Liver (tissue), 9 donors: ENCODE results near the gene MEGF11. TPM values are rescaled to one million over a fixed set of nuclear protein-coding genes. Genes with fewer than 3 reads are reported as not detected.

Experiments used
- DNase-seq: peaks from one replicate; pipeline ENCODE4 v3.0.0-alpha.2; 2017; ENCODE audit warnings: low spot score
- H3K27ac ChIP-seq, 2 donors: one replicate each; pipeline ENCODE4 v1.7.0; 2013; ENCODE audit warnings: inconsistent platforms in 2 of 2, low read length in 2 of 2, control low read depth in 1 of 2, low read depth in 1 of 2, mild to moderate bottlenecking in 1 of 2
- H3K27me3 ChIP-seq, 4 donors: one replicate each; pipeline versions ENCODE4 v1.6.1 to v1.7.0; 2013; ENCODE audit warnings: low read length in 3 of 4, inconsistent platforms in 1 of 4, mild to moderate bottlenecking in 1 of 4, moderate library complexity in 1 of 4; ENCODE audit not compliant: control insufficient read depth in 4 of 4, insufficient read depth in 4 of 4
- H3K36me3 ChIP-seq, 4 donors: one replicate each; pipeline versions ENCODE4 v1.6.1 to v1.7.0; 2013; ENCODE audit warnings: low read length in 3 of 4, mild to moderate bottlenecking in 3 of 4, low read depth in 1 of 4, moderate library complexity in 1 of 4; ENCODE audit not compliant: control insufficient read depth in 4 of 4, insufficient read depth in 3 of 4
- H3K4me1 ChIP-seq, 4 donors: one replicate each; pipeline versions ENCODE4 v1.6.1 to v1.7.0; 2013; ENCODE audit warnings: low read length in 3 of 4, mild to moderate bottlenecking in 3 of 4, moderate library complexity in 1 of 4; ENCODE audit not compliant: control insufficient read depth in 4 of 4, insufficient read depth in 4 of 4
- H3K4me3 ChIP-seq, 3 donors: one replicate each; pipeline versions ENCODE4 v1.6.1 to v1.7.0; 2013; ENCODE audit warnings: low read length in 3 of 3, control low read depth in 1 of 3, low read depth in 1 of 3, mild to moderate bottlenecking in 1 of 3
- H3K9ac ChIP-seq, 2 donors: one replicate each; pipeline ENCODE4 v1.7.0; 2013; ENCODE audit warnings: low read length in 2 of 2, mild to moderate bottlenecking in 2 of 2, moderate library complexity in 2 of 2, control low read depth in 1 of 2, low read depth in 1 of 2
- H3K9me3 ChIP-seq, 4 donors: one replicate each; pipeline versions ENCODE4 v1.6.1 to v1.7.0; 2013; ENCODE audit warnings: low read length in 3 of 4; ENCODE audit not compliant: control insufficient read depth in 4 of 4
- ATF3 ChIP-seq: IDR thresholded peaks from 2 replicates; pipeline ENCODE4 v1.6.1; 2016; ENCODE audit warnings: antibody characterized with exemption
- CTCF ChIP-seq: fragments of 150-350 bp; IDR thresholded peaks from 2 replicates; pipeline ENCODE4 v1.5.1; 2017; ENCODE audit warnings: improper control_type of control experiment, low read depth, low read length; ENCODE audit not compliant: missing input control
- EGR1 ChIP-seq, 2 donors: IDR thresholded peaks; 2 replicates each; pipeline ENCODE4 v1.6.1; 2016 to 2018; ENCODE audit warnings: antibody characterized with exemption in 2 of 2, low read depth in 2 of 2
- FOXA2 ChIP-seq: IDR thresholded peaks from 2 replicates; pipeline ENCODE4 v1.6.1; 2016; ENCODE audit warnings: antibody characterized with exemption
- HNF4A ChIP-seq, 2 donors: conservative IDR thresholded peaks; 2 replicates each; pipeline ENCODE4 v1.6.1; 2016; ENCODE audit warnings: antibody characterized with exemption in 2 of 2, mild to moderate bottlenecking in 2 of 2
- JUND ChIP-seq, 2 donors: IDR thresholded peaks; 2 replicates each; pipeline ENCODE4 v1.6.1; 2016; ENCODE audit warnings: antibody characterized with exemption in 2 of 2
- MAX ChIP-seq: IDR thresholded peaks from 2 replicates; pipeline ENCODE4 v1.6.1; 2016; ENCODE audit warnings: antibody characterized with exemption
- NR2F2 ChIP-seq: IDR thresholded peaks from 2 replicates; pipeline ENCODE4 v1.6.1; 2016; ENCODE audit warnings: antibody characterized with exemption
- RAD21 ChIP-seq, 2 donors: IDR thresholded peaks; 2 replicates each; pipeline ENCODE4 v1.6.1; 2016; ENCODE audit warnings: antibody characterized with exemption in 2 of 2, mild to moderate bottlenecking in 2 of 2
- RXRA ChIP-seq, 2 donors: IDR thresholded peaks; 2 replicates each; pipeline ENCODE4 v1.6.1; 2017 to 2018; ENCODE audit warnings: antibody characterized with exemption in 2 of 2, mild to moderate bottlenecking in 1 of 2
- SP1 ChIP-seq: IDR thresholded peaks from 2 replicates; pipeline ENCODE4 v1.6.1; 2018; ENCODE audit warnings: antibody characterized with exemption, mild to moderate bottlenecking
- ZBTB33 ChIP-seq: IDR thresholded peaks from 2 replicates; pipeline ENCODE4 v1.6.1; 2016; ENCODE audit warnings: antibody characterized with exemption
- WGBS: extraction: QIAGEN DNeasy Blood & Tissue Kit; methylation state at CpG from one replicate; pipeline ENCODE4 v1.1.7; 2013; 5-methylcytosine and 5-hydroxymethylcytosine counted together
- polyA plus RNA-seq, 2 donors: library from polyadenylated mRNA; stranded (reverse) in 1 of 2; unstranded in 1 of 2; fragments of 200-250 nt in 1 of 2; fragments of >200 nt in 1 of 2; fragmentation: Nextera tagmentation in 1 of 2; extraction: Ambion mirVana in 1 of 2; gene quantifications; one replicate each; pipeline versions ENCODE4 v1.2.1 to v1.2.3, GENCODE V29; 2013 to 2015
- total RNA-seq, 2 donors: library from RNA; depleted of rRNA; stranded (reverse); fragments of >200 nt; gene quantifications; one replicate each; pipeline ENCODE4 v1.2.3, GENCODE V29; 2014
- donor health status: healthy.
- donor health status: healthy.
- donor health status: healthy.
- donor health status: healthy.
- donor health status: healthy.

MEGF11 gene
- total and polyA plus RNA-seq, 4 donors, result under 0.01 to 0.51 (median 0.03) TPM; not detected in 1

GRCh38 chr15:66103293-66103590, 150.3 kb downstream of the MEGF11 start:
- H3K4me3 ChIP-seq, result no peak overlapping the region
- no peaks in the 10 kb centered on the region for H3K36me3 ChIP-seq
- no peaks in the 10 kb centered on the region for H3K9me3 ChIP-seq
- no peak overlapping the region for H3K9ac ChIP-seq
- no peak overlapping the region for H3K27ac ChIP-seq
- DNase-seq, result no peak
- H3K27me3 ChIP-seq, result no peaks in the 10 kb centered on the region
- WGBS, result 96% methylated on average over 3 of the region's 3 CpGs
- no peak for TF ChIP-seq FOXA2
- no peak for TF ChIP-seq ATF3
- no peak for TF ChIP-seq CTCF
- H3K4me1 ChIP-seq, result no peaks in the 10 kb centered on the region

GRCh38 chr15:66102563-66103292, 150.8 kb downstream of the MEGF11 start:
- Histone ChIP-seq H3K9me3 (no peaks in the 10 kb centered on the region), H3K27me3 (no peaks in the 10 kb centered on the region), H3K36me3 (no peaks in the 10 kb centered on the region), H3K9ac (no peak overlapping the region), H3K4me1 (no peaks in the 10 kb centered on the region), H3K4me3 (no peak overlapping the region), H3K27ac (no peak overlapping the region)
- no peak for DNase-seq
- TF ChIP-seq JUND (IDR thresholded peaks at IDR 0.05), result no peak
- no peak for TF ChIP-seq RAD21 (IDR thresholded peaks at IDR 0.05)
- TF ChIP-seq RXRA (IDR thresholded peaks at IDR 0.05), result no peak
- no peak for TF ChIP-seq ZBTB33
- TF ChIP-seq EGR1 (IDR thresholded peaks at IDR 0.05; ENCODE audit: low read depth in 2 of 2), result no peak
- TF ChIP-seq MAX, result no peak
- TF ChIP-seq SP1, result no peak
- no peak for TF ChIP-seq HNF4A (conservative IDR thresholded peaks at IDR 0.05)
- TF ChIP-seq CTCF, result no peak
- TF ChIP-seq NR2F2, result no peak
- 94% methylated on average over 5 of the region's 5 CpGs for WGBS
